Activated naive CD4-positive, alpha-beta T cell treated with anti-CD3 and anti-CD28 coated beads, Interleukin-2, amount 50 U/mL, for 72 hours (primary cell): Measurements from ENCODE around the gene KLF16. TPM values are rescaled to one million over a fixed set of nuclear protein-coding genes. Genes with fewer than 3 reads are reported as not detected.

Experiments
- ATAC-seq, 2 donors: fragments of 150-1000 bp; cut with Tn5 transposase; 2 replicates each; pipeline ENCODE4 v1.10.0; 2021; ENCODE audit warnings: mild to moderate bottlenecking in 2 of 2, moderate library complexity in 2 of 2
- DNase-seq, 2 donors: peaks; one replicate each; pipeline ENCODE4 v3.0.0; 2021 to 2022; ENCODE audit warnings: low spot score in 2 of 2
- H3K27ac Mint-ChIP-seq, 2 donors: one replicate each; pipeline ENCODE4 v1.8.0; 2022; ENCODE audit warnings: mild to moderate bottlenecking in 2 of 2, mixed read lengths in 2 of 2
- H3K36me3 Mint-ChIP-seq, 2 donors: one replicate each; pipeline ENCODE4 v1.8.0; 2022; ENCODE audit warnings: mixed read lengths in 2 of 2
- H3K9me3 Mint-ChIP-seq, 2 donors: one replicate each; pipeline ENCODE4 v1.8.0; 2022; ENCODE audit warnings: mixed read lengths in 2 of 2
- total RNA-seq, 2 donors: library from RNA; stranded (reverse); gene quantifications; one replicate each; pipeline ENCODE4 v1.2.3, GENCODE V29; 2022

Gene KLF16
- 10 to 100 TPM; 20.5 to 22.6 TPM for total RNA-seq

- DNase-seq: no peak
- peak in 1 of 2 donors; percentile 2 for ATAC-seq
- peaks cover 5 to 10% of the 10 kb centered on the region in 2 donors for H3K36me3 Mint-ChIP-seq
- H3K9me3 Mint-ChIP-seq: no peaks in the 10 kb centered on the region
- H3K27ac Mint-ChIP-seq: peak within 1 kb of the TSS; percentile 86 to 98
Measured at GRCh38 chr19:1863328-1863637, at the start of gene KLF16. TSS of gene KLF16 (minus strand) at chr19:1863579. CDS start at chr19:1863497, 82 bp downstream.

GRCh38 chr19:1912760-1913505, 49.6 kb upstream of the KLF16 start:
- Mint-ChIP-seq H3K36me3 (no peaks in the 10 kb centered on the region), H3K27ac (no peak overlapping the region), H3K9me3 (no peaks in the 10 kb centered on the region)
- ATAC-seq: no peak
- no peak for DNase-seq

GRCh38 chr19:1911995-1912394, 48.6 kb upstream of the KLF16 start:
- ATAC-seq (no peak), DNase-seq (no peak)
- H3K9me3 Mint-ChIP-seq: no peaks in the 10 kb centered on the region
- no peak overlapping the region for H3K27ac Mint-ChIP-seq
- H3K36me3 Mint-ChIP-seq: no peaks in the 10 kb centered on the region

GRCh38 chr19:1911098-1911497, 47.7 kb upstream of the KLF16 start:
- Mint-ChIP-seq H3K36me3 (no peaks in the 10 kb centered on the region), H3K27ac (no peak overlapping the region), H3K9me3 (no peaks in the 10 kb centered on the region)
- ATAC-seq (no peak), DNase-seq (no peak)

- DNase-seq: no peak
- H3K36me3 Mint-ChIP-seq: peaks cover 0 to 5% of the 10 kb centered on the region in 2 donors
Measured at GRCh38 chr19:1910177-1910576, 46.8 kb upstream of the KLF16 start.

GRCh38 chr19:1909761-1910080, 46.3 kb upstream of the KLF16 start:
- no peak for DNase-seq
- Mint-ChIP-seq H3K27ac (no peak overlapping the region), H3K36me3 (peaks cover 0 to 5% of the 10 kb centered on the region in 2 donors), H3K9me3 (no peaks in the 10 kb centered on the region)
- ATAC-seq: no peak

More at GRCh38 chr19:1910177-1910576, 46.8 kb upstream of the KLF16 start:
- ATAC-seq: no peak
- H3K9me3 Mint-ChIP-seq: no peaks in the 10 kb centered on the region
- H3K27ac Mint-ChIP-seq: no peak overlapping the region

- no peaks in the 10 kb centered on the region for H3K9me3 Mint-ChIP-seq
- no peak for ATAC-seq
Measured at GRCh38 chr19:1908364-1908678, 44.9 kb upstream of the KLF16 start.

GRCh38 chr19:1907563-1908363, 44.4 kb upstream of the KLF16 start:
- Mint-ChIP-seq H3K36me3 (peaks cover 0 to 5% of the 10 kb centered on the region in 2 donors), H3K9me3 (no peaks in the 10 kb centered on the region), H3K27ac (no peak overlapping the region)
- DNase-seq (no peak), ATAC-seq (no peak)

More at GRCh38 chr19:1908364-1908678, 44.9 kb upstream of the KLF16 start:
- Mint-ChIP-seq H3K27ac (no peak overlapping the region), H3K36me3 (peaks cover 0 to 5% of the 10 kb centered on the region in 2 donors)
- DNase-seq: no peak

GRCh38 chr19:1906985-1907562, 43.7 kb upstream of the KLF16 start:
- H3K36me3 Mint-ChIP-seq: peaks cover 0 to 5% of the 10 kb centered on the region in 2 donors
- no peak for ATAC-seq

GRCh38 chr19:1905863-1906375, 42.5 kb upstream of the KLF16 start:
- no peak for ATAC-seq

More at GRCh38 chr19:1906985-1907562, 43.7 kb upstream of the KLF16 start:
- DNase-seq: no peak
- Mint-ChIP-seq H3K9me3 (no peaks in the 10 kb centered on the region), H3K27ac (peak overlapping the region in 1 of 2 donors; percentile 60)

GRCh38 chr19:1905110-1905862, 41.9 kb upstream of the KLF16 start, which contains the start of the genes ADAT3 and SCAMP4:
TSS of gene ADAT3 (plus strand) at chr19:1905399. CDS start at chr19:1912048, 6,649 bp downstream.
TSS of gene SCAMP4 (plus strand) at chr19:1905399. CDS start at chr19:1915020, 9,621 bp downstream.
- Mint-ChIP-seq H3K9me3 (no peaks in the 10 kb centered on the region), H3K27ac (peak within 1 kb of the TSS; percentile 84), H3K36me3 (peaks cover 0 to 5% of the 10 kb centered on the region in 2 donors)
- DNase-seq: peak; percentile 97 to 98
- ATAC-seq: peak; percentile 96 to 98

More at GRCh38 chr19:1905863-1906375, 42.5 kb upstream of the KLF16 start:
- no peaks in the 10 kb centered on the region for H3K9me3 Mint-ChIP-seq
- H3K27ac Mint-ChIP-seq: peak overlapping the region; percentile 84
- no peak for DNase-seq
- H3K36me3 Mint-ChIP-seq: peaks cover 0 to 5% of the 10 kb centered on the region in 2 donors

- DNase-seq (no peak), ATAC-seq (peak in 1 of 2 donors; percentile 8)
- H3K36me3 Mint-ChIP-seq: peaks cover 0 to 5% of the 10 kb centered on the region in 2 donors
- no peaks in the 10 kb centered on the region for H3K9me3 Mint-ChIP-seq
- peak overlapping the region; percentile 29 to 84 for H3K27ac Mint-ChIP-seq
Measured at GRCh38 chr19:1904860-1905109, 41.4 kb upstream of the KLF16 start.

- no peaks in the 10 kb centered on the region for H3K9me3 Mint-ChIP-seq
- ATAC-seq: no peak
Measured at GRCh38 chr19:1902923-1903322, 39.5 kb upstream of the KLF16 start.

GRCh38 chr19:1901940-1902404, 38.6 kb upstream of the KLF16 start:
- Mint-ChIP-seq H3K36me3 (peaks cover 0 to 5% of the 10 kb centered on the region in 2 donors), H3K27ac (no peak overlapping the region), H3K9me3 (no peaks in the 10 kb centered on the region)
- no peak for ATAC-seq
- DNase-seq: no peak

More at GRCh38 chr19:1902923-1903322, 39.5 kb upstream of the KLF16 start:
- Mint-ChIP-seq H3K36me3 (peaks cover 0 to 5% of the 10 kb centered on the region in 2 donors), H3K27ac (peak overlapping the region in 1 of 2 donors; percentile 84)
- DNase-seq: no peak

GRCh38 chr19:1896508-1896907, 33.1 kb upstream of the KLF16 start:
- peak overlapping the region; percentile 86 to 95 for H3K27ac Mint-ChIP-seq
- no peaks in the 10 kb centered on the region for H3K9me3 Mint-ChIP-seq
- no peaks in the 10 kb centered on the region for H3K36me3 Mint-ChIP-seq
- no peak for DNase-seq
- ATAC-seq: no peak

GRCh38 chr19:1893791-1894190, 30.4 kb upstream of the KLF16 start:
- peak overlapping the region in 1 of 2 donors; percentile 39 for H3K27ac Mint-ChIP-seq
- no peaks in the 10 kb centered on the region for H3K9me3 Mint-ChIP-seq
- no peak for ATAC-seq
- no peak for DNase-seq
- H3K36me3 Mint-ChIP-seq: no peaks in the 10 kb centered on the region
